Endothelial cell of umbilical vein (primary cell): ENCODE measurements around the gene KIAA0930. TPM values are rescaled to one million over a fixed set of nuclear protein-coding genes. Genes with fewer than 3 reads are reported as not detected.

Experiments used
- BruUV-seq: library from RNA; stranded (reverse); fragments of 400-500 nt; replicated peaks from 2 replicates; lab custom pipeline; 2021; lab: Mats Ljungman, UMichigan
- CTCF ChIA-PET: fragments of 300-600, 350-600 bp; sonication (Branson Sonifier 250); formaldehyde crosslinking; loops from one replicate; lab custom pipeline; 2021; ENCODE audit warnings: antibody characterized with exemption, inconsistent platforms; lab: Charles Lee
- POLR2A ChIA-PET: fragments of 300-600, 350-600 bp; sonication (Branson Sonifier 250); formaldehyde crosslinking; loops from one replicate; lab custom pipeline; 2021; ENCODE audit warnings: antibody characterized with exemption, inconsistent platforms; lab: Charles Lee
- DNase-seq: peaks from one replicate; pipeline ENCODE4 v3.0.0-alpha.2; 2011; ENCODE audit warnings: low read depth, low spot score
- FAIRE-seq: peaks from 2 replicates; lab custom pipeline; 2011; peaks lifted over from hg19 to GRCh38; lab: Jason Lieb, UNC
- H2AFZ ChIP-seq: 2 replicates; pipeline ENCODE4 v1.6.0; 2012; ENCODE audit warnings: low read depth, low read length, control low read depth, inconsistent platforms
- H3K27ac ChIP-seq: 2 replicates; pipeline ENCODE4 v1.5.1; 2011; ENCODE audit warnings: low read depth, mild to moderate bottlenecking, control low read depth, low read length, moderate library complexity; ENCODE audit not compliant: insufficient read depth
- H3K27me3 ChIP-seq, 2 experiments: 2 replicates each; pipeline versions ENCODE4 v1.6.0 to v1.6.1; 2011; ENCODE audit warnings: low read length in 2 of 2, mixed read lengths in 1 of 2; ENCODE audit not compliant: control insufficient read depth in 2 of 2, insufficient read depth in 2 of 2
- H3K36me3 ChIP-seq, 2 experiments: 2 replicates in 1 of 2; 3 replicates in 1 of 2; pipeline ENCODE4 v1.5.1; 2011; ENCODE audit warnings: low read length in 2 of 2, mild to moderate bottlenecking in 1 of 2, moderate library complexity in 1 of 2; ENCODE audit not compliant: control insufficient read depth in 2 of 2, insufficient read depth in 2 of 2; ENCODE audit errors: extremely low read depth in 1 of 2
- H3K4me1 ChIP-seq: 3 replicates; pipeline ENCODE4 v1.5.1; 2011; ENCODE audit warnings: mild to moderate bottlenecking, low read length; ENCODE audit not compliant: control insufficient read depth, insufficient read depth; ENCODE audit errors: extremely low read depth
- H3K4me2 ChIP-seq: 2 replicates; pipeline ENCODE4 v1.6.1; 2011; ENCODE audit warnings: low read length, control low read depth, mixed read lengths; ENCODE audit not compliant: insufficient read depth
- H3K4me3 ChIP-seq, 3 experiments: fragments of 200-600 bp in 1 of 3; sonication (generic), shearing (Covaris generic) in 1 of 3; replicated peaks in 1 of 3; 2 replicates each; pipeline ENCODE4 v1.5.1; 2011 to 2016; ENCODE audit warnings: control low read depth in 3 of 3, low read length in 3 of 3, mild to moderate bottlenecking in 2 of 3, inconsistent platforms in 1 of 3, low read depth in 1 of 3, moderate library complexity in 1 of 3; ENCODE audit not compliant: insufficient read depth in 1 of 3
- H3K79me2 ChIP-seq: 2 replicates; pipeline ENCODE4 v1.6.0; 2012; ENCODE audit warnings: low read length, inconsistent platforms; ENCODE audit not compliant: control insufficient read depth, insufficient read depth
- H3K9ac ChIP-seq: replicated peaks from 2 replicates; pipeline ENCODE3; 2011; ENCODE audit warnings: low read length, control low read depth; ENCODE audit not compliant: insufficient read depth; ENCODE audit errors: extremely low read depth
- H3K9me1 ChIP-seq: replicated peaks from 3 replicates; pipeline ENCODE4 v1.6.0; 2011; ENCODE audit warnings: mild to moderate bottlenecking, low read length; ENCODE audit not compliant: control insufficient read depth, insufficient read depth; ENCODE audit errors: extremely low read depth
- H3K9me3 ChIP-seq: replicated peaks from 2 replicates; pipeline ENCODE4 v1.5.1; 2012; ENCODE audit warnings: low read length, inconsistent platforms; ENCODE audit not compliant: control insufficient read depth, insufficient read depth
- H4K20me1 ChIP-seq: replicated peaks from 2 replicates; pipeline ENCODE3; 2011; ENCODE audit warnings: mild to moderate bottlenecking, low read length; ENCODE audit not compliant: control insufficient read depth, insufficient read depth; ENCODE audit errors: extremely low read depth
- CTCF ChIP-seq, 2 donors: IDR thresholded peaks; 1 replicate in 1 of 2; 2 replicates in 1 of 2; pipeline ENCODE4 v1.5.1; 2011; ENCODE audit warnings: low read length in 2 of 2, mild to moderate bottlenecking in 2 of 2, moderate library complexity in 2 of 2, control low read depth in 1 of 2, inconsistent platforms in 1 of 2, low read depth in 1 of 2; ENCODE audit not compliant: insufficient read depth in 1 of 2; ENCODE audit errors: extremely low read depth in 1 of 2
- EZH2 ChIP-seq: IDR thresholded peaks from 2 replicates; pipeline ENCODE4 v1.6.1; 2012; ENCODE audit warnings: borderline replicate concordance, low read depth, mild to moderate bottlenecking, moderate library complexity, low read length, inconsistent platforms; ENCODE audit not compliant: severe bottlenecking
- FOS ChIP-seq: IDR thresholded peaks from 2 replicates; pipeline ENCODE4 v1.6.1; 2011; ENCODE audit warnings: mild to moderate bottlenecking, low read length, moderate library complexity, borderline replicate concordance; ENCODE audit not compliant: insufficient read depth
- GATA2 ChIP-seq: IDR thresholded peaks from 2 replicates; pipeline ENCODE4 v1.7.0; 2011; ENCODE audit warnings: low read depth, mild to moderate bottlenecking, moderate library complexity, mixed read lengths, low read length; ENCODE audit not compliant: insufficient read length, insufficient read depth
- JUN ChIP-seq: IDR thresholded peaks from 2 replicates; pipeline ENCODE4 v1.6.1; 2011; ENCODE audit warnings: borderline replicate concordance, low read depth; ENCODE audit not compliant: insufficient read length, insufficient read depth
- MAX ChIP-seq: IDR thresholded peaks from 2 replicates; pipeline ENCODE4 v1.6.1; 2011; ENCODE audit not compliant: insufficient read depth, insufficient read length
- MYC ChIP-seq: IDR thresholded peaks from one replicate; pipeline ENCODE4 v1.6.1; 2011; ENCODE audit warnings: mild to moderate bottlenecking, low read depth, low read length
- POLR2A ChIP-seq: IDR thresholded peaks from 2 replicates; pipeline ENCODE4 v1.6.1; 2012; ENCODE audit warnings: low read depth, mild to moderate bottlenecking, control low read depth, low read length
- POLR2AphosphoS5 ChIP-seq: IDR thresholded peaks from 2 replicates; pipeline ENCODE4 v1.6.1; 2012; ENCODE audit warnings: low read depth, mild to moderate bottlenecking, control low read depth, low read length, moderate library complexity; ENCODE audit not compliant: insufficient read depth
- dilution Hi-C: fragments of 300-500 bp; cut with MboI; formaldehyde crosslinking; loops from one replicate; pipeline ENCODE4 v1.15.0; 2019; ENCODE audit warnings: low sequenced_read_pairs; ENCODE audit not compliant: extremely low pct_ligation_motif_present
- intact Hi-C: fragments of 100-400 bp; cut with micrococcal nuclease; formaldehyde crosslinking; loops from one replicate; pipeline ENCODE4 v1.10.0; 2022
- polyA plus RNA-seq, 4 experiments: library from polyadenylated mRNA; depleted of rRNA in 3 of 4; stranded (reverse) in 3 of 4; unstranded in 1 of 4; fragments of >200 nt; gene quantifications; 2 replicates each; pipeline versions ENCODE4 v1.2.1 to v1.2.3, GENCODE V29; 2011 to 2012; ENCODE audit warnings: missing spikeins in 1 of 4
- total RNA-seq: library from RNA; stranded (reverse); gene quantifications from 2 replicates; pipeline ENCODE4 v1.2.3, GENCODE V29; 2021

KIAA0930 gene
- total and polyA plus RNA-seq, 2 donors (not counting 3 experiments of a cell fraction or from before 2014, with no cell fraction given): 37.9 to 53.6 TPM

- CTCF ChIA-PET: interaction anchor here (1.3 kb wide), 1 partner anchor 37 kb away, joined by 3 read pairs; no protein-coding TSS in a partner anchor
Measured at GRCh38 chr22:45244916-45245315, 4.2 kb upstream of the KIAA0930 start.

More at GRCh38 chr22:45244916-45245315, 4.2 kb upstream of the KIAA0930 start:
- Histone ChIP-seq H3K4me3 (no peak overlapping the region), H2AFZ (no peak overlapping the region), H4K20me1 (no peaks in the 10 kb centered on the region), H3K9me1 (no peaks in the 10 kb centered on the region), H3K9ac (no peak overlapping the region), H3K4me2 (no peak overlapping the region), H3K36me3 (no peaks in the 10 kb centered on the region), H3K4me1 (peaks cover 20% of the 10 kb centered on the region), H3K79me2 (no peaks in the 10 kb centered on the region), H3K9me3 (no peaks in the 10 kb centered on the region), H3K27me3 (no peaks in the 10 kb centered on the region), H3K27ac (no peak overlapping the region)
- FAIRE-seq (no peak), DNase-seq (no peak)
- POLR2A ChIA-PET: no interaction called here
- TF ChIP-seq MAX: no peak
- no peak for TF ChIP-seq GATA2
- TF ChIP-seq MYC: no peak
- no peak for TF ChIP-seq JUN
- TF ChIP-seq POLR2AphosphoS5: no peak
- no peak for TF ChIP-seq CTCF (IDR thresholded peaks at IDR 0.05; ENCODE audit: extremely low read depth in 1 of 2, insufficient read depth in 1 of 2, low read depth in 1 of 2, low read length in 2 of 2)
- TF ChIP-seq EZH2: no peak
- no peak for TF ChIP-seq POLR2A
- TF ChIP-seq FOS: no peak
- no TSS peak for BruUV-seq
- intact Hi-C loops (loop anchor here (5.0 kb wide), 1 partner anchor 83 kb away; the partner anchor contains the start of gene NUP50), dilution Hi-C loops (no loop called here)
